ENCODE results near the gene RTN4RL2. TPM values are rescaled to one million over a fixed set of nuclear protein-coding genes. Genes with fewer than 3 reads are reported as not detected.
A peak's percentile ranks its signal among the peaks of the same experiment; 100 is the strongest.

RTN4RL2 gene
- total RNA-seq, 1 donor from 2014 or later, result 0.73 TPM

- intact Hi-C loops (cut with DNase I), result loop anchor here (10.0 kb wide), 1 partner anchor 154 kb away; the partner anchor contains the start of gene YPEL4
- DNase-seq (ENCODE audit: low spot score), result no peak
Measured at GRCh38 chr11:57490456-57491248, 30.3 kb downstream of the RTN4RL2 start.

DNA sequence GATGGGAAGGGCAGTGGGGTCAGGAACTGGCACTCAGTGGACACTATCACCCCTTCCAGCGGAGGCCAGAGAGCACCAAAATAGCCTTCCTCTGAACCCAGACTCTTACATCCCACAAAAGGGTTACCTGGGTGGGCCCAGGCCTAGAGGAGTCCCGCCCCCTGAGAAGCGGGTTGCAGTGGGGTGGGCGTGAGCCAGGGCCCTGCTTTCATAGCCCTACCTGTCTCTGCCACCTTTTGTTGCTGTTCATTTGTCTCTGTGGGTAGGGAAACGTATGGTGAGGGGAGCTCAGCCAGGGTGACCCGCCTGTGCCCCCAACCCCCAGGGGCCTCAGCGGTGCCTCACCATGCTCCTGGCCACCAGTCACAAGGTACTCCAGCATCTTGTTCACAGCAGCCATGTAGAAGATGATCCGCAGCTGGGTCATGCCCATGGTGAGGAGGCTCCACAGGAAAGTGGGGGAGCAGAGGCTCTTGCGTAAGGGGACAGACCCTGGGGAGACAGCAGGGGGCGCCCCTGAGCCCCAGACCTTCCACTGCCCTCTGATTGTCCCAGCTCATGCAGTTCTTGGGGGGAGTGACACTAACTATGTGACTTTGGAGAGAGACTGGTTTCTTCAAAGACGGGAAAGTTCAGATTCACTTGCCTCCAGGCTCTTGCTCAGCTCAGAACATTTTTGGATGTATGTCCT is 31.2 kb downstream of the RTN4RL2 start:
- intact Hi-C loops (cut with DNase I), result loop anchor here (10.0 kb wide), 1 partner anchor 153 kb away; the partner anchor contains the start of gene YPEL4
- no peak for DNase-seq (ENCODE audit: low spot score)

- intact Hi-C loops (cut with DNase I), result loop anchor here (1.0 to 10.0 kb wide), 2 partner anchors 33 to 151 kb away; partner anchors contain the start of gene YPEL4
- DNase-seq (ENCODE audit: low spot score), result no peak
Measured at GRCh38 chr11:57493507-57494503, 33.5 kb downstream of the RTN4RL2 start.

- intact Hi-C loops (cut with DNase I), result loop anchor here (10.0 kb wide), 1 partner anchor 149 kb away; the partner anchor contains the start of gene YPEL4
Measured at GRCh38 chr11:57496109-57496820, 35.9 kb downstream of the RTN4RL2 start.

DNA sequence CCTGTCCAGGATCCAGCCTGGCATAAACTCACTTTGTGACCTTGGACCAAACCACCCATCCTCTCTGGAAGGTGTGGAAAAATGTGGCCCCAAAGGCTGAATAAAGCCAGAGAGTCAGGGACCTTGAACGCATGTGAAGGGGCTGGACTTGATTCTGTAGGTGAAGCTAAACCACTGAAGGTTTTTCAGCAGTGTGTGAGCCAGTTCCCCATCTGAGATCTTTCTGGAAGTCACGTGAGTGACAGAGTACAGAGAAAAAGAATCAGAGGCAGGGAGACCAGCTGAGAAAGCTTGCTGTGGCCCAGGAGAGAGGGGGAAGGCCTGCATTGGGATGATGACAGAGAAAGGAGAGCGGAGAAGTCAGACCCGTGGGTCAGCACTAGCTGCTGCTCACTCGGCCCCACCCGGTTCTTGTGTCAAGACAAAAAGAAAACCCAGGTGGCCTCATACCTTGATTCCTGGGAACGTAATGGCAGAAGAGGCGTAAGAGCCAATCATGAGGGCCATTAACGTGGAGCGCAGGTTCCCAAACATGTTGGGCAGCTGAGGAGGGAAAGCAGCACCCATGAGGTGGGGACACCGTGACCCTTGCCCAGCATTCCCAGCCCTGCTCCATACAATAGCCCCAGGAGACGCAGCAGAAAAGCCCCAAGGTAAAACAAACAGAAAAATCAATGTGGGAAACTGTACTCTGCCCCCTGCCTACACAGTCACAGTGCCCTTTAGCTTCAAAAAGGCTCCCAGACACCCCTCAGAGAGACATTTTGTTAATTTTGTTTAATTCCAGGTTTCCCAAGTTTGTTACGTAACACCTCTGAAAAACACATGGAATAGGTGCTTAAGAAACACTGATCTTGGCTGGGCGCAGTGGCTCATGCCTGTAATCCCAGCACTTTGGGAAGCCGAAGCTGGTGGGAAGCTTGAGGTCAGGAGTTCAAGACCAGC is 37.2 kb downstream of the RTN4RL2 start:
- DNase-seq (ENCODE audit: low spot score), result no peak
- intact Hi-C loops (cut with DNase I), result loop anchor here (10.0 kb wide), 1 partner anchor 147 kb away; the partner anchor contains the start of gene YPEL4

More at GRCh38 chr11:57496109-57496820, 35.9 kb downstream of the RTN4RL2 start:
- no peak for DNase-seq (ENCODE audit: low spot score)

DNA sequence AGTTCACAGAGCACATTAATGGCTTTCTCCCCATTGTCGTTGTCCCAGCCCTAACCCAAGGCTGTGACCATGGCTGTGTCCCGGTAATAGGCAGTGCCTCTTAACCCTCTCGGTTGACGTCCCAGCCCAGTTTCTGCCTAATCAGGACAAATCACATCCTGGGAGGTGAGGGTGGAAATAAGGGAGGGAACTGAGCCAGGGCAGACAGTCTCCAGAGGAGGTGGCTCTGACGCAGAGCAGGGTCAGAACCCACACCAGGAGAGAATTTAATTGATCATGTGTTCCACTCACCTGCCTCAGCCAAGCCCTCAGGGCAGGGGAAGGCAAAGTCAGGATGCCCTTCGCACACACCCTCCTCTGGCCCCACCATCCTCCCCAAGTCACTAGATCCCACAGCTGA is 38.2 kb downstream of the RTN4RL2 start:
- DNase-seq (ENCODE audit: low spot score), result no peak
- intact Hi-C loops (cut with DNase I), result loop anchor here (10.0 kb wide), 1 partner anchor 146 kb away; the partner anchor contains the start of gene YPEL4

DNA sequence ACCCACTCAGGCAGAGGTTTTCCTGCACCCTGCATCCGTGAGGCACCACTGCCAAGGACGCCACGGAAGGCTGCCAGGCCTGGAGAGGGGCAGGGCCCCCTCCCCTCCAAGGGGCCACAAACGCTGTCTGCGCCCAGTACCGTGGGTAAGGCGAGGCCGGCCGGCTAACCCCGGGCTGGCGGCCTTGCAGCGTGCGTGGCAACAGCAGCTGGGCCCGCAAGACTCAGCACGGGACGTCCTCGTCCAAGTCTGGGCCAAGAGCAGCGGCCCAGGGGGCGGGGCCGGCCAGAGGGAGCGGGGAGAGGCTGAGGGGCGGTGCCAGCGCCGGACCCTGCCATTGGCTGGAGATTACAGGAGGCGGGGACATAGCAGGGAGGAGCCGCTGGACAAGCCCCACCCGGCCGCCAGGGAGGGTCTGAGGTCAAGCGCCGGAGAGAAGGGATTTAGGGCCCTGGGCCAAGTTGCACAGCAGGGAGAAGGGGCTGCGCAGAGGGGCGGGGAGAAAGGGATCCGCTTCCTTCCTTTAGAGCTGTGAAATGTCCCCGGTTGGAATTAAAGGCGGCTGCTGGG is 39.2 kb downstream of the RTN4RL2 start:
- DNase-seq (ENCODE audit: low spot score), result peak; percentile 99
- intact Hi-C loops (cut with DNase I), result loop anchor here (10.0 kb wide), 1 partner anchor 145 kb away; the partner anchor contains the start of gene YPEL4

DNA sequence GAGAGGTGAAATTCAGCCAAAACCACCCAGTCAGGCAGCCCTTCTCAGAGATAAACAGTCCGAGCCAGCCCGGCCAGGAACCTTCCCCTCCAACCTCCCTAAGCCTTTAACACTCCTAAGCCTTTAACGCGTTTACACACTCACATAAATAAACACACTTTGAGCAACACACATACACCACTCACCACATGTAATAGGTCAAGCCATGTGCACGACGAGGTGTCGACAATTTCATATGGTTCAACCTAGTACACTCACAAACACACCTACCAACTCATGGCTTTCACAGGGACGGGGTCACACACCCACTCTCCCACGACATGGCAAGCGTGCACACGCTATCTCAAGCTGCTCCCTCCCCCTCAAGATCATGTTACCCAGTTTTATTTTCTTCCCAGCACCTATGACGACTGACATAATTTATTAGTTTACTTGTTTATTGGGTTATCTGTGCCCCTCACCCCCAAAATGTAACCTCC is 39.7 kb downstream of the RTN4RL2 start:
- DNase-seq (ENCODE audit: low spot score), result no peak
- intact Hi-C loops (cut with DNase I), result loop anchor here (10.0 kb wide), 1 partner anchor 145 kb away; the partner anchor contains the start of gene YPEL4

GRCh38 chr11:57500515-57500914 is 40.2 kb downstream of the RTN4RL2 start:
- no peak for DNase-seq (ENCODE audit: low spot score)
- intact Hi-C loops (cut with DNase I), result no loop called here

- intact Hi-C loops (cut with DNase I), result no loop called here
- DNase-seq (ENCODE audit: low spot score), result no peak
Measured at GRCh38 chr11:57500926-57501325, 40.6 kb downstream of the RTN4RL2 start.

- intact Hi-C loops (cut with DNase I), result no loop called here
- no peak for DNase-seq (ENCODE audit: low spot score)
Measured at GRCh38 chr11:57501953-57502352, 41.6 kb downstream of the RTN4RL2 start.

DNA sequence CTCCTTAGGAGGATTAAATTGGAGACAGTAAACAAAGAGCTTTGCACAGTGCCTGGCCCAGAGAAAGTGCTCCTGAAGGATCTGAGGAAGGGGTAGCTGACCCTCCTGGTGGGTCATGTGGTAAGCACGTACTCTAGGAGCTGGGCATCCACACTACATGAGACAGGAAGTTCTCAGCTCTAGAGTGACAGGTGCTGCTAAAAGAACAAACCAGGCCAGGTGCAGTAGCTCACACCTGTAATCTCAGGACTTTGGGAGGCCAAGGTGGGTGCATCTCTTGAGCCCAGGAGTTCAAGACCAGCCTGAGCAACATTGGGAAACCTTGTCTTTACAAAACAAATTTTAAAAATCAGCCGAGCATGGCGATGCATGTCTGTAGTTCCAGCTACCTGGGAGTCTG is 42.0 kb downstream of the RTN4RL2 start:
- no peak for DNase-seq (ENCODE audit: low spot score)
- intact Hi-C loops (cut with DNase I), result no loop called here

- DNase-seq (ENCODE audit: low spot score), result no peak
- intact Hi-C loops (cut with DNase I), result no loop called here
Measured at GRCh38 chr11:57502870-57503269, 42.5 kb downstream of the RTN4RL2 start.

DNA sequence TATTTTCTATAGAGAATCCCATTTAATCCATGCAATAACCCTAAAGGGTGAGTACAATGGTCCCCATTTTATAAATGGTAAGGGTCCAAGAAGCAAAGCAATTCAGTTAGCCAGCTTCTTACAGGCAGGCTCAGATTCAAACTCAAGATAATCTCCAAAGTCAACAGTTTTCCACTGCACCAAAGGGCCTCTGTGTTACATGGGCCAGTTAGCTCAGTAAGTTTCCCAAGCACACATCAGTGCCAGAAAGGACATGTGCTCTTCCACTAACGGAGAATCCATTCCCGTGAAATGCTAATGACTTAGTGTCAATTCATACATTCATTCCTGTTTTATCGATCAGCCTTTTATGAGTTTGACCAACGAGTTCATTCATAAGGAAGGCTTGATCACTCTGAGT is 44.2 kb downstream of the RTN4RL2 start:
- DNase-seq (ENCODE audit: low spot score), result no peak
- intact Hi-C loops (cut with DNase I), result no loop called here

GRCh38 chr11:57506522-57506921 is 46.2 kb downstream of the RTN4RL2 start:
- DNase-seq (ENCODE audit: low spot score), result no peak
- intact Hi-C loops (cut with DNase I), result no loop called here

GRCh38 chr11:57508341-57509170 is 48.2 kb downstream of the RTN4RL2 start:
- no peak for DNase-seq (ENCODE audit: low spot score)
- intact Hi-C loops (cut with DNase I), result no loop called here
